Measurements from ENCODE around the gene FBRSL1.

FBRSL1 gene

GRCh38 chr12:132510746-132511477, 21.0 kb downstream of the FBRSL1 start:
- no peak overlapping the region for H3K4me3 ChIP-seq (replicated peaks; ENCODE audit: low read depth, low read length)
- DNase-seq (ENCODE audit: extremely low read depth, low read depth): no peak
- TF ChIP-seq, protein P1, sequence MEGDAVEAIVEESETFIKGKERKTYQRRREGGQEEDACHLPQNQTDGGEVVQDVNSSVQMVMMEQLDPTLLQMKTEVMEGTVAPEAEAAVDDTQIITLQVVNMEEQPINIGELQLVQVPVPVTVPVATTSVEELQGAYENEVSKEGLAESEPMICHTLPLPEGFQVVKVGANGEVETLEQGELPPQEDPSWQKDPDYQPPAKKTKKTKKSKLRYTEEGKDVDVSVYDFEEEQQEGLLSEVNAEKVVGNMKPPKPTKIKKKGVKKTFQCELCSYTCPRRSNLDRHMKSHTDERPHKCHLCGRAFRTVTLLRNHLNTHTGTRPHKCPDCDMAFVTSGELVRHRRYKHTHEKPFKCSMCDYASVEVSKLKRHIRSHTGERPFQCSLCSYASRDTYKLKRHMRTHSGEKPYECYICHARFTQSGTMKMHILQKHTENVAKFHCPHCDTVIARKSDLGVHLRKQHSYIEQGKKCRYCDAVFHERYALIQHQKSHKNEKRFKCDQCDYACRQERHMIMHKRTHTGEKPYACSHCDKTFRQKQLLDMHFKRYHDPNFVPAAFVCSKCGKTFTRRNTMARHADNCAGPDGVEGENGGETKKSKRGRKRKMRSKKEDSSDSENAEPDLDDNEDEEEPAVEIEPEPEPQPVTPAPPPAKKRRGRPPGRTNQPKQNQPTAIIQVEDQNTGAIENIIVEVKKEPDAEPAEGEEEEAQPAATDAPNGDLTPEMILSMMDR (IDR thresholded peaks at IDR 0.05; ENCODE audit: low read depth, low read length, missing control alignments): no peak

DNA sequence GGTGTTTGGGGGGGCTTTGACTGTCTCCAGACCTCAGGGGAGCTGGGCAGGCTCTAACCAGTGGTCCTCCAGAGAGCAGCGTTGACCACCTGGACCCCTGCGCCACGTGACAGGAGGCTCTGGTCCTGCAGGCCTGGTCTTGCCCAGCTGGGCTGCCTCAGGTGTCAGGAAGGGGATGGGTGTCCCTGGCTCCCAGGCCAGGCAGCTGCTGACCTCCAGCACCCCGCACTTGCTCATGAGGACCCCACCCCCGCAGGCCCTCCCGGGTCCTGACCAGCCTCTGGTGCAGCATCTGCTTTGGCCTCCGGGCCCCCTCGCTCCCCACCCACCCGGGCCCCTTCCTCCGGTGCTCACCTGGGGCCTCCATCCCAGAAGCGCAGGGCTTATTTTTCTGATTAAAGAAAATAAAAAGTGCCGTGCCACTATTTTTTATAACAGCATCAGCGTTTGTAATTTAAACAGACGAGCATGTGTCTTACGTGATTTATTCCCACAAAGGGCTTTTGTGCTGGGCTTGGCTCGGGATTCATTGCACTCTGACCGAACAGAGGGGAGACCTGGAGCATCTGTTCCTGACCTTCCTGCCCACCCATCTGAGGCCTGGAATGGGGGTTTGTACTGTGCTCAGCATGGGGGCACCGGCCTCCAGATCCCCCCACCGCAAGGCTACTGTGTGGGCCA, 21.7 kb downstream of the FBRSL1 start:
- no peak for DNase-seq (ENCODE audit: extremely low read depth, low read depth)
- H3K4me3 ChIP-seq (replicated peaks; ENCODE audit: low read depth, low read length): no peak overlapping the region
- TF ChIP-seq, protein P1 (IDR thresholded peaks at IDR 0.05; ENCODE audit: low read depth, low read length, missing control alignments): no peak

DNA sequence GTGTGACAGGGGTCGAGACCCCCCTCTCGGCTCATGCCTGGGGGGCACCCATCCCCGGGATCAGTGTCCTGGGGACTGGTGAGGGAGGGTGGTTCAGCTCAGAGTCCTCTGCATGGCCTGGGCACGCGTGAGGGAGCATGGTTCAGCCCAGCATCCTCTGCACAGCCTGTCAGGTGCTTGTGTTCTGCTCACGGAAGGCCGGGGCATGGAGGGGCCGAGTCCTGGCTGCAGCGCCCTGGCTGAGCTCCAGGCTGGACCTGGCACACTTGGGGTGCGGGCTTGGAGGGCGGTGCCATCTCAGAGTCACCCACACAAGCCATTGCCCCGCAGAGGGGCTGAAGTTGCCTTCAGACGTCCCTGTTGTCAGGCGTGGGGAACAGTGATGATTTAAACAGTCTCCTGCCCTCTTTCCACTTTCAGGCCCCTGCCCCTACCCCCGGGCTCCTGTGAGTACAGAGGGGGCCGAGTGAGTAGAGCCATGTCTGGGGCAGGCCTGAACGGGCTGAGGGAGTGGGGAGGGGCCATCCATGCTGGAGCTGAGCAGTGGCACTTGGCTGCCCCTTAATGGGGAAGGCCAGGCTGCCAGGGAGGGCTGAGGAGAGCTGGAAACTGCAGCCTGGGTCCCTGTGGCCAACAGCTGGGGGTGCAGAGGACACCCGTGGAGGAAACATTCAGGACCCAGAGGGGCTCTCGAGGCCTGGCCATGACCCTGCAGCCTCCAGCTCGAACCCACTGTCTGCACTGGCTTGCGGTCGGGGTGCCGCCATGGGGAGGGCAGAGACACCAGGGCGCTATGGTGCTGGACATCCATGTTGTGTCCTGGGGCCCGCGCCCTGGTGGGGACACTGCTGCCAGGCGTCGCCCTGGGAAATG, 22.5 kb downstream of the FBRSL1 start:
- H3K4me3 ChIP-seq (replicated peaks; ENCODE audit: low read depth, low read length): no peak overlapping the region
- DNase-seq (ENCODE audit: extremely low read depth, low read depth): no peak
- TF ChIP-seq, protein P1 (IDR thresholded peaks at IDR 0.05; ENCODE audit: low read depth, low read length, missing control alignments): no peak

- no peak overlapping the region for H3K4me3 ChIP-seq (replicated peaks; ENCODE audit: low read depth, low read length)
- TF ChIP-seq, protein P1 (IDR thresholded peaks at IDR 0.05; ENCODE audit: low read depth, low read length, missing control alignments): no peak
- DNase-seq (ENCODE audit: extremely low read depth, low read depth): no peak
These were observed 23.1 kb downstream of the FBRSL1 start for GRCh38 chr12:132513070-132513398.

DNA sequence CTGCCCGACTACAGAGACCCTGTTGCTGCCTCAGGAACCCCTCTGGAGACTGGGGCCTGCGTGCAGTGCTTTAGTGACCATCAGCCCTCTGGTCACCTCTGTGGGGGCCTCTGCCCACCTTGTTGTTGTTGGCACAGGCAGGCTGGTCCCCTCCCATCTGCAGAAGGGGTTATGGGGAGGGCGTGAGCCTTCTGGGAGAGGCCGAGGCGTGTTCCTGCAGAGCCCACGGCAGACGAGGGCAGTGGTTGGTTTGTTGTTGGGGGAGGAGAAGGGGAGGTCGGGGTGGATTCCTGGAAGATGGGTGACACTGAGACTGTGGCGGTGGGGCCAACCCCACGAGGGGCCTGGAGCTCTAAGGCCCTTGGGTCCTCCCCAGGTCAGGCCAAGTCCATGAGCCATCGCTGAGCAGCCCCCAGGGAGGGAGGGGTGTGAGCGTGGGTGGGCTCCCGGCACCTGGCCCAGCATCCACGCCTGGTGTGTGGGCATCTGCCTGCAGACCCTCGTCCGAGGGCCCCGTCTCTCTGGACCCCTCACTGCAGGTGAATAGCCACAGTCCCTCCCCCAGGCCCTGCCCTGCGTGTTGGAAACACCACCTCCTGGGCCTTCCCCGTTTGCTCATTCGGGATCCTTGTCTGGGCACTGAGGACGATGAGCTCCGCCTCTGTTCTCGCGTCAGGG, 23.6 kb downstream of the FBRSL1 start:
- DNase-seq (ENCODE audit: extremely low read depth, low read depth): no peak
- TF ChIP-seq, protein P1 (IDR thresholded peaks at IDR 0.05; ENCODE audit: low read depth, low read length, missing control alignments): no peak
- no peak overlapping the region for H3K4me3 ChIP-seq (replicated peaks; ENCODE audit: low read depth, low read length)

GRCh38 chr12:132514216-132514820, 24.4 kb downstream of the FBRSL1 start:
- DNase-seq (ENCODE audit: extremely low read depth, low read depth): no peak
- TF ChIP-seq, protein P1 (IDR thresholded peaks at IDR 0.05; ENCODE audit: low read depth, low read length, missing control alignments): no peak
- no peak overlapping the region for H3K4me3 ChIP-seq (replicated peaks; ENCODE audit: low read depth, low read length)
